HG03520 (cell line): ENCODE measurements around the gene RHOU.
"Not testable (repeated sequence)": the region's sequence is repeated elsewhere in the genome, so short reads cannot be mapped to it uniquely, and the experiment has no call there.

Experiments used
- ATAC-seq: cut with Tn5 transposase; IDR thresholded peaks from one replicate; pipeline ENCODE4 v1.9.1; 2021; ENCODE audit warnings: mild to moderate bottlenecking, moderate library complexity; ENCODE audit not compliant: unreplicated experiment

The RHOU gene

DNA sequence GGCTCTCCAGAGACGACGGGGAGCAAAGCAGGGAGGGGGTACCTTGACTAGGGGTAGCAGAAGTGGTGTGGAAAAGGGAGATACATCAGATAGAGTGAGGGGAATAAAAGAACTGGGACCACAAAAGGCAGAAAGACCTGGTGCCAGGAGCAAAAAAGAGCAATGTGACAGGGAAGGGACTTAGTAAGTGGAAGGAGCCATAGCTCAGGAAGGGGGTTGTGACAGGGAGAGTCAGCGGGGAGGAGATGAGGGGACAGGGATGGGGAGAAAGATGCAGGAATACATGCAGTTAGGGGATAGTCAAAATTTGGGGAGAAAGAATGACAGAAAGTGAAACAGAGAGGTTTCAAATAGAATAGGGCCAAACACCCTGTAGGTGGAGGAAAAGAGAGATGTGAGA is 20.5 kb downstream of the RHOU start:
- ATAC-seq = no peak

DNA sequence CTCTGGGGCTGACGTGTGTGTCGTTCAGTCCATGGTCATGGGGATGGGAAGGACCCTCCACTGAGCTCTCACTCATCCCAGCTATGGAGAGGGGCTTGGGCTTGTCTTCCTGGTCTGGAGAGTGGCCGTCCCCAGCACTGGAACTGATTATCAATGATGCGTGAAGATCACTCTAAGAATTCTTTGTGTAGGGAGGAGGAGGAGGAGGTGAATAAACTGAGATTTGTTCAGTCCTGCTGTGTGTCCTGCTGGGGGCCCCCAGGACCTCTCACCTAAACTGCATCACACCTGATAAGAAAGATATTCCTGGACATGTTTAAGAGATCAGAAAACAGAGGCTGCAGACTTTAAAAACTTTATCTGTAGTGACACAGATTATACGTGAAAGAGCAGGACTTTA is 21.2 kb downstream of the RHOU start:
- no peak for ATAC-seq

- ATAC-seq = no peak
Observed at GRCh38 chr1:228758447-228758846, 23.2 kb downstream of the RHOU start.

- no peak for ATAC-seq
Observed at GRCh38 chr1:228760979-228761378, 25.7 kb downstream of the RHOU start.

GRCh38 chr1:228763561-228763960 is 28.3 kb downstream of the RHOU start:
- no peak for ATAC-seq

DNA sequence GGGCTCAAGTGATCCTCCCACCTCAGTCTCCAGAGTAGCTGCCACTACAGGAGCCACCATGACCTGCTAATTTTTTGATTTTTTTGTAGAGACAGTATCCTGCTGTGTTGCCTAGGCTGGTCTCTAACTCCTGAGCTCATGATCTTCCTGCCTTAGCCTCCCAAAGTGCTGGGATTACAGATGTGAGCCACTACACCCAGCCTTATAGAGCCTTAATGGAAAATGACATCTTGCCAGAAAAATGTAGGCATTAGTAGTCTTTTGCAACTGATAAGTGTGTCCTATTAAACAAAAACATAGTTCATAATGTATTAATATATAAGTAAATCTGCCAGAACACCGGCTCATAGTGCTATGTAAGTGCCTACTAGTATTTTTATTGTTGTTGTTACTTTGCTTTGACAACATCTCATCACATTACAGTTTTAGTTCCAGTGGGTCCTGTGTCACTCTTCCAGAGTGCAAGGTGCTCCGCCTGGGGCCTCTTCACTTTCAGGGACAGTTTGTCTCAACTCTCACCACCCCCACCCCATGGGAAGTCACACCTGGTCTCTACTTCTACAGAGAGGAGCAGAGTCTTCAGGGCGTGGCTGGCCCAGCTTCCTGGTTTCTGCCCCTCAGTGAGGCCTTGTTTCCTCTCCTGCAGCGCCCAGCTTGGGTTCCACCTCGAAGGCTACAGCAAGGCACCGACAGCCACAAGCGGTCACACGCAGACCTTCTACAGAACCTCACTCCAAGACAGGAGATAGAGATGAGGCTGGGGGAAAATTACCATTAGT is 30.1 kb downstream of the RHOU start:
- no peak for ATAC-seq

- no peak for ATAC-seq
Observed at GRCh38 chr1:228766788-228767187, 31.5 kb downstream of the RHOU start.

DNA sequence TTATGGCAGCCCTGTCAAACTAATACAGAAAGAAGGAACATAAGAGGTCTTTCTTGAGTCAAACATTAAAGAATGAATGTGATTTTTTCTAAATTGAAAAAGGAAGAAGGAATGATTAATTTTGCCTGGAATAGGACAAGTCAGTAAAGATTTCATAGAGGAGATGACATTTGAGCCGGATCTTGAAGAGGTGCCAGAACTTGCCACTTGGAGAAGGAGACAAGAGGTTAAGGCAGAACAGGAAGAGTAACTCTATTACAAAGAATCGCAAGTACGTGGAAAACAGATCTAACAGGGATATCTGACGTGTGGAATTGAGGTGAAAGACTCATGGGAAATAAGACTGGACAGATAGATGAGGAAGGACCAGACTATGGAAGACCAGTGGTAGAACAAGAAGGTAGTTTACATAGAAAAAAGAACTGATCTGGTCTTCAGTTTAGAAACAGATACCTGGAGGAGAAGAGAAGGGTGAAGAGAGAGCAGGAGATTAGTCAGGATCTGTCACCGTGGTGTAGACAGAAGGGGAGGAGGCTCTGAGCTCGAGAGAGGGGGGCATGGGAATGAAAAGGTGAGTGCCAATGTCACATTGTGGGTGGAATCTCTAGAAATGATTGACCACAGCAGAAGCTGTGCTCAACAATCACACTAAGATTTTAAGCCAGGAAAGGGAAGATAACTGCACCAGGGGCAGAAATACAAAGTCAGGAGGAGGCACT is 32.5 kb downstream of the RHOU start:
- no peak for ATAC-seq

DNA sequence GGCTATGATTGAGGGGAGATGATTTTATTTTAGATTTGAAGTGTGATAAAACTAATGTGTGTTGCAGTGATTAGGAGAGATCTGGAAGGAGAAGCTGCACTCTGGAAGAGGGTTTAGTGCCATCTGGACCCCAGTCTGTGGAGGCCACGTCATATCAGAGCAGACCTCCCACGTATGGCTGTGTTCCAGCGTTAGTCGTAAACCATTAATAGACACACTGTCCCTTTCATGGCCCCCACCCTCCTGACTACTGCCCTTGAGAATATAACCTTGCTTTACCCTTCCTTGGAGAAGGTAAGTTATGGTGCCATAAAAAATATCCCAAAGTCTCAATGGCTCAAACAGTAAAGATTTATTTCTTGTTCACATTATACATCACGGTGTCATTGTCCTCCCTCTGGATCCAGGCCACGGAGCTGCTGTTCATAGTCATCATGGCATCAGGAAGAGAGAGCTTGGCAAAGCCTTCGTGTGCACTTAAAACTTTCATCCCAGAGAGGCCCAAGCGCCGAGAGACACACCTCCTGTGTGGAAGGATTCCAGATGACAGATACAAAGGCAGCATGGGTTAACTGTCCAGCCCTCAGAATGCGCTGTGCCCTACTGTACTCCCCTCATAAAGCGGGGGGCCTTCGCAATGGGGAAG is 33.2 kb downstream of the RHOU start:
- no peak for ATAC-seq

DNA sequence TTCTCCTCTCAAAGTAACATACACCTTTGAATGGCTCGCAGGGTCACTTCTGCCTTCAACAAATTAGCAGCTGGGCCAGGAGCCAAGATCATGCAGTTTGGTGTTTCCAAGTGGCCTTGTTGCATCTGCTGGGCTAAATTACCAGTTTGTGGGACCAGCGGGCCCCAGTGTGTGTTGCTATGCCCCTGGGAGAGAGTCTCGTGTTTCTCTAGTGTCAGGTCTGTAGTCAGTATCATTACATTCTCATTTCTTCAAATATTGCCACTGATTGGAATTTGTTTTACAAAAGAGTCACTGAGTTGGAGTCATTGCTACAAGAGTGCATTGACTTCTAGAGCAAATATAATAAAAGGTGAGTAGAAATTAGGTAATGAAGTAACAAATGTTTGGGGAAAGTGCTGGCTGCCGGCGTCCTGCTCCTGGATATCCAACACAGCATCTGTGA is 35.5 kb downstream of the RHOU start:
- ATAC-seq = no peak

- no peak for ATAC-seq
Observed at GRCh38 chr1:228772516-228773212, 37.4 kb downstream of the RHOU start.

GRCh38 chr1:228775946-228776345 is 40.7 kb downstream of the RHOU start:
- not testable (repeated sequence) for ATAC-seq

DNA sequence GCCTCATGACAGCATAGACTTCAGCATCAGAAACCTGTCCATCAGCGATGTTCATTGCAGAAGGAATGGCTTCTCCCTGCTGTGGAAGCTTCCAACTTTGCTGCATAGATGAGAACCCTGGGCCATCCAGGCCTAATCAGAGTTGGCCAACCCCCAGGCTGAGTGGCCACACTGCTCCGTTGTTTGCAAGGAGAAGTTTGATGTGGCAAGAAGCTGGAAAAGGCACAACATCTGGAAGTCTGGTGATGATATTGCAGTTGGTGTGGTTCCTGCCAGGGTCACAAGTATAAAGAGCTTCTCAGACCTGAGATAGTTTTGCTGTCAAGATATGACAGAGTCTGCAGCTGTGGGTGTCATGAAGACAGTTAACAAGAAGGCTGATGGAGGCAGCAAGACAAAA is 41.2 kb downstream of the RHOU start:
- no peak for ATAC-seq

- ATAC-seq = no peak
Observed at GRCh38 chr1:228777236-228777635, 42.0 kb downstream of the RHOU start.

DNA sequence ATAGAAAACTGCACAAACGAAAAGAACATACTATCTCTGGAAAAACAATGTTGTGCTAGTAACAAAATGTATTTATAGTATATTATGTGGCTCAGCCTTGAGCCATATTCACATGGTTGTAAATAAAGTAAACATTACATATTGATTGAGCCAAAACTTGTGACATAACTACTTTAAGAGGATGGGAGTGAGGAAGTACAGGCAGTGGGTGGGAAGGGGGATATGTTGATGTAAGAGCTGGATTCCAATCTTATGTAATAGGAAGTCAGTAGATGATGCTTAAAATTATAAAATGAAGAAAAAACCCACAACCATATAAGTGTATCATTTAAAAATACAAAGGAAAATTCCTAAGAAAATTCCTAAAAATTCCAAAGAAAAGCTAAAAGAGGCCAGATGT is 42.7 kb downstream of the RHOU start:
- ATAC-seq = no peak

DNA sequence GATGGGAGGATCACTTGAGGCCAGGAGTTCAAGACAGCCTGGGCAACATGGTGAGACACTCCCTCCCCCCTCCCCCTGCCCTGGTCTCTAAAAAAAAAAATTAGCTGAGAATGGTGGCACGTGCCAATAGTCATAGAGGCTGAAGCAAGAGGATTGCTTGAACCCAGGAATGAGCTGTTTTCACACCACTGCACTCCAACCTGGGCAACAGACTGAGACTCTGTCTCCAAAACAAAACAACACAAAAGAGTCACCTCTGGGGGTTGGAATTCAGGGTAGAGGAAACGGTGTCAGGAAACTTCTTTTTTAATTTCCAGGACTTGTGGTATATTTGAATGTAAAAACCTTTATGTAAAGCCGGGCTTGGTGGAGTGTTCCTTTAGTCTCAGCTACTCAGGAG is 43.2 kb downstream of the RHOU start:
- no peak for ATAC-seq

DNA sequence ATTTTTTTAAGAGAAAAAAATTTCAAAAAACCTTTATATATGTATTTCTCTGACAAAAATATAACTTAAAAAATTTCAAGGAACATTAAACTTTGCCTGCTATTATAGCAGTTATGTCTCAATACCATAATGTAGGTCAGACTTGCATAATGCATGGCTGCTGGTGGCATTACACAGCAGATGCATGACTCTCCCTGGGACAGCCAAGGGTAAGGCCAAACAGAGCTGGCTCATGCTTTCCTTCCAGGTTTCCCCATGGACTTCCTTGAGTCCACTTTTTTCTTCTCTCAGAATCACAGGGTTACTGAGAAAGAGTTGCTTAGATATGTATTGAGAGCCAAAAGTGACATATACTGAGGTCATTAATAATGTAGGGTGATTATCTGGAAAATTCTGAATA is 43.7 kb downstream of the RHOU start:
- ATAC-seq = no peak

DNA sequence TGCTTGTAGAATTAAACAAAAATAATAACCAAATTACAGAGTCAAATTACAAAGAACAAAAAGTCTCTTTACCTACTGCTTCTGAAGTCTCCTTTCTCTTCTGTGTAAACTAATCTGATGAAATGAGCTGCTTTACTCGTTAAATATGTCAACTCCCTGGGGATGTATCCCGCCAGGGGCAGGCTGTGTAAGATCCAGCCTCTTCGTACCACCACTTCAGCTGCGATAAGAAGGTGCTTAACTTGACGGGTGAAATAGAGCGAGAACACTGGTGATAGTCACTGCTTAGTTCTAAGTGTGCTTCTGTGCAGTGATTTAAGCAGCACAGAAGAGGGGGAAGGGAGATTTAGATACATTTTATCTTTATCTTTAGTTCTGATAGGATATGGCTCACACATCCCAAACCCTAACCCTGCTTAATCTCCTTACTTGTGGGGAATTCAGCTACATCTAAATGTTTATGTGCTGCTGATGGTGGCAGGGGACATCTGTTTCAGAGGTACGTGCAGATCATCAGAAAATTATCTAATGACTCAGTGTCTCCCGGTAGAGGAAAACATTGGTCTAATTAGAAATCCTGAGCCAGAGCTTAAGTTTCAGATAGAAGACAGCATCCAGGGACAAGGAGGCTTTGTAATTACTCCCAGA is 46.0 kb downstream of the RHOU start:
- ATAC-seq = no peak

DNA sequence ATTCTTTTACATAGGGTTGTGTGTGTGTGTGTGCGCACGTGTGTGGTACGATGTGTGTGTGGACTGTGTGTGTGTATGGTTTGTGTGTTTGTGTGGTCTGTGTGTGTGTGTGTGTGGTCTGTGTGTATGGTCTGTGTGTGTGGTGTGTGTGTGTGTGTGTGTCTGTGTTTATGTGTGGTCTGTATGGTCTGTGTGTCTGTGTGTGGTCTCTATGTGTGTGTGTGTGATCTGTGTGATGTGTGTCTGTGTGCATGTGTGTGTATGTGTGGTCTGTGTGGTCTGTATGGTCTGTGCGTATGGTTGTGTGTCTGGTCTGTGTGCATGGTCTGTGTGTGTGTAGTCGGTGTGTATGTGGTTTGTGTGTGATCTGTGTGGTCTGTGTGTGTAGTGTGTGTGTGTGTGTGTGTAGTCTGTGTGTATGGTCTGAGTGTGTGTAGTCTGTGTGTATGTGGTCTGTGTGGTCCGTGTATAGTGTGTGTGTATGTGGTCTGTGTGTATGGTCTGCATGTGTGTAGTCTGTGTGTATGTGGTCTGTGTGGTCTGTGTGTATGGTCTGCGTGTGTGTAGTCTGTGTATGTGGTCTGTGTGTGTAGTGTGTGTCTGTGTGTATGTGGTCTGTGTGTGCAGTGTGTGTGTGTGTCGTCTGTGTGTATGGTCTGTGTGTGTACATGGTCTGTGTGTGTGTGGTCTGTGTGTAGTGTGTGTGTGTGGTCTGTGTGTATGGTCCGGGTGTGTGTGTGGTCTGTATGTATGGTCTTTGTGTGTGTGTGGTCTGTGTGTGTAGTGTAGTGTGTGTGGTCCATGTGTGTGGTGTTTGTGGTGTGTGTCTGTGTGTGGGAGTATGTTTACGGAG is 46.8 kb downstream of the RHOU start:
- no peak for ATAC-seq
